Liver (tissue), 9 donors: Measurements from ENCODE around the gene RPS17. TPM values are rescaled to one million over a fixed set of nuclear protein-coding genes. Genes with fewer than 3 reads are reported as not detected.

Source experiments
- DNase-seq: peaks from one replicate; pipeline ENCODE4 v3.0.0-alpha.2; 2017; ENCODE audit warnings: low spot score
- H3K27ac ChIP-seq, 2 donors: one replicate each; pipeline ENCODE4 v1.7.0; 2013; ENCODE audit warnings: inconsistent platforms in 2 of 2, low read length in 2 of 2, control low read depth in 1 of 2, low read depth in 1 of 2, mild to moderate bottlenecking in 1 of 2
- H3K27me3 ChIP-seq, 4 donors: one replicate each; pipeline versions ENCODE4 v1.6.1 to v1.7.0; 2013; ENCODE audit warnings: low read length in 3 of 4, inconsistent platforms in 1 of 4, mild to moderate bottlenecking in 1 of 4, moderate library complexity in 1 of 4; ENCODE audit not compliant: control insufficient read depth in 4 of 4, insufficient read depth in 4 of 4
- H3K36me3 ChIP-seq, 4 donors: one replicate each; pipeline versions ENCODE4 v1.6.1 to v1.7.0; 2013; ENCODE audit warnings: low read length in 3 of 4, mild to moderate bottlenecking in 3 of 4, low read depth in 1 of 4, moderate library complexity in 1 of 4; ENCODE audit not compliant: control insufficient read depth in 4 of 4, insufficient read depth in 3 of 4
- H3K4me1 ChIP-seq, 4 donors: one replicate each; pipeline versions ENCODE4 v1.6.1 to v1.7.0; 2013; ENCODE audit warnings: low read length in 3 of 4, mild to moderate bottlenecking in 3 of 4, moderate library complexity in 1 of 4; ENCODE audit not compliant: control insufficient read depth in 4 of 4, insufficient read depth in 4 of 4
- H3K4me3 ChIP-seq, 3 donors: one replicate each; pipeline versions ENCODE4 v1.6.1 to v1.7.0; 2013; ENCODE audit warnings: low read length in 3 of 3, control low read depth in 1 of 3, low read depth in 1 of 3, mild to moderate bottlenecking in 1 of 3
- H3K9ac ChIP-seq, 2 donors: one replicate each; pipeline ENCODE4 v1.7.0; 2013; ENCODE audit warnings: low read length in 2 of 2, mild to moderate bottlenecking in 2 of 2, moderate library complexity in 2 of 2, control low read depth in 1 of 2, low read depth in 1 of 2
- H3K9me3 ChIP-seq, 4 donors: one replicate each; pipeline versions ENCODE4 v1.6.1 to v1.7.0; 2013; ENCODE audit warnings: low read length in 3 of 4; ENCODE audit not compliant: control insufficient read depth in 4 of 4
- EGR1 ChIP-seq, 2 donors: IDR thresholded peaks; 2 replicates each; pipeline ENCODE4 v1.6.1; 2016 to 2018; ENCODE audit warnings: antibody characterized with exemption in 2 of 2, low read depth in 2 of 2
- FOXA2 ChIP-seq: IDR thresholded peaks from 2 replicates; pipeline ENCODE4 v1.6.1; 2016; ENCODE audit warnings: antibody characterized with exemption
- GABPA ChIP-seq, 2 donors: IDR thresholded peaks in 1 of 2; conservative IDR thresholded peaks in 1 of 2; 2 replicates each; pipeline ENCODE4 v1.6.1; 2016; ENCODE audit warnings: antibody characterized with exemption in 2 of 2, mild to moderate bottlenecking in 1 of 2, moderate library complexity in 1 of 2
- HNF4A ChIP-seq, 2 donors: conservative IDR thresholded peaks; 2 replicates each; pipeline ENCODE4 v1.6.1; 2016; ENCODE audit warnings: antibody characterized with exemption in 2 of 2, mild to moderate bottlenecking in 2 of 2
- NR2F2 ChIP-seq: IDR thresholded peaks from 2 replicates; pipeline ENCODE4 v1.6.1; 2016; ENCODE audit warnings: antibody characterized with exemption
- RAD21 ChIP-seq, 2 donors: IDR thresholded peaks; 2 replicates each; pipeline ENCODE4 v1.6.1; 2016; ENCODE audit warnings: antibody characterized with exemption in 2 of 2, mild to moderate bottlenecking in 2 of 2
- RXRA ChIP-seq, 2 donors: IDR thresholded peaks; 2 replicates each; pipeline ENCODE4 v1.6.1; 2017 to 2018; ENCODE audit warnings: antibody characterized with exemption in 2 of 2, mild to moderate bottlenecking in 1 of 2
- SP1 ChIP-seq: IDR thresholded peaks from 2 replicates; pipeline ENCODE4 v1.6.1; 2018; ENCODE audit warnings: antibody characterized with exemption, mild to moderate bottlenecking
- TAF1 ChIP-seq: conservative IDR thresholded peaks from 2 replicates; pipeline ENCODE4 v1.6.1; 2016; ENCODE audit warnings: antibody characterized with exemption, mild to moderate bottlenecking
- YY1 ChIP-seq: IDR thresholded peaks from 2 replicates; pipeline ENCODE4 v1.6.1; 2016; ENCODE audit warnings: antibody characterized with exemption, mild to moderate bottlenecking
- WGBS: extraction: QIAGEN DNeasy Blood & Tissue Kit; methylation state at CpG from one replicate; pipeline ENCODE4 v1.1.7; 2013; 5-methylcytosine and 5-hydroxymethylcytosine counted together
- polyA plus RNA-seq, 2 donors: library from polyadenylated mRNA; stranded (reverse) in 1 of 2; unstranded in 1 of 2; fragments of 200-250 nt in 1 of 2; fragments of >200 nt in 1 of 2; fragmentation: Nextera tagmentation in 1 of 2; extraction: Ambion mirVana in 1 of 2; gene quantifications; one replicate each; pipeline versions ENCODE4 v1.2.1 to v1.2.3, GENCODE V29; 2013 to 2015
- total RNA-seq, 2 donors: library from RNA; depleted of rRNA; stranded (reverse); fragments of >200 nt; gene quantifications; one replicate each; pipeline ENCODE4 v1.2.3, GENCODE V29; 2014
- TF ChIP-seq, protein P1 (sequence below): IDR thresholded peaks from 2 replicates; pipeline ENCODE4 v1.6.1; 2016; ENCODE audit warnings: antibody characterized with exemption
- TF ChIP-seq, protein P2 (sequence below): fragments of 150-350 bp; IDR thresholded peaks from 2 replicates; pipeline ENCODE4 v1.5.1; 2017; ENCODE audit warnings: improper control_type of control experiment, low read depth, low read length; ENCODE audit not compliant: missing input control
- donor health status: healthy.
- donor health status: healthy.
- donor health status: healthy.
- donor health status: healthy.
- donor health status: healthy.

RPS17 gene
- total and polyA plus RNA-seq, 4 donors: 283 to 1,607 (median 689) TPM

DNA sequence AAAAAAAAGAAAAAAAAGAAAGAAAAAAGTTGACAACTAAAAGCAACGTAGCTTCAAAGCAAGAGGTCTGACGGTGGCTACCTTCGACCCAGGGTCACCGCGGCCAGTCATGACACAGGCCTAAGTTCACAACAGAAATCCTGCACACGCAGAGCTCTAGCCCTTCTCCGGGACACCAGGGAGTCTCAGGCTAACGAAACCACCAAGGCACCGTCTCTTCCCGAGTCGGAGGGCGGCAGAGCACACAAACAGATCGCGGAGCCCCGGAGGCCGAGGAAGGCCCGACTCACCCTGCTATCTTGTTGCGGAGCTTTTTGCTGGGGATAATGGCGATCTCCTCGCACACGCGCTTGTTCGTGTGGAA lies 584 bp downstream of the RPS17 start:
- DNase-seq: peak; percentile 48
- WGBS: under 1% methylated on average over 23 of the region's 23 CpGs
- peaks cover 11 to 36% (median 29%) of the 10 kb centered on the region in 4 donors for H3K36me3 ChIP-seq
- TF ChIP-seq RXRA (IDR thresholded peaks at IDR 0.05) (peak in 1 of 2 donors; percentile 14), HNF4A (conservative IDR thresholded peaks at IDR 0.05) (peak; percentile 63 to 73), RAD21 (IDR thresholded peaks at IDR 0.05) (no peak)
- no peaks in the 10 kb centered on the region for H3K27me3 ChIP-seq
- H3K4me1 ChIP-seq: peaks cover 3 to 24% (median 9%) of the 10 kb centered on the region in 4 donors
- H3K4me3 ChIP-seq: peak overlapping the region; percentile 67 to 100 (median 93)
- H3K9me3 ChIP-seq: no peaks in the 10 kb centered on the region
- H3K9ac ChIP-seq: peak overlapping the region; percentile 75 to 82
- peak overlapping the region; percentile 74 to 90 for H3K27ac ChIP-seq

DNA sequence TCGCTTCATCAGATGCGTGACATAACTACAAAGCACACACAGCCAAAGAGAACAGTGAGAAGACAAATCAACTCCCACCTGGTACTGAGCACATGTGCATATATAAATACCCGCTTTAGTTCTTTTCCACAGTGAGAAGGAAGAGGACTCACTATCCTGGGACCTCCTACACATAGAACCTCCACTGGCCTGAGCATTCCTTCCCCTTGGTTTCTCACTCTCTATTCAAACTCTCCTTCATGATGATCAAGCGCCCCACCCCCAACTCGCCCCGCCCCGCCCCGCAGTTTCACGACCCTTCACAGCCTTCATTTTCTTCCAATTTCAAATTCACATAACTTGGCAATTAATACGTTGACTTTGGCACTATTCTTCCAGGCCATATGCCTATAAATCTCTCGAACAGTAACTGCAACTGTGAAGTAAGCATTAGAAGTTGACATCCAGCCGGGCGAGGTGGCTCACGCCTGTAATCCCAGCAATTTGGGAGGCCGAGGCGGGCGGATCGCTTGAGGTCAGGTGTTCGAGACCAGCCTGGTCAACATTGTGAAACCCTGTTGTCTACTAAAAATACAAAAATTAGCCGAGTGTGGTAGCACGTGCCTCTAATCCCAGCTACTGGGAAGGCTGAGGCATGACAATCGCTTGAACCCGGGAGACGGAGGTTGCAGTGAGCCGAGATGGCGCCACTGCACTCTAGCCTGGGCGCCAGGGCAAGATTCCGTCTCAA lies 1.1 kb downstream of the RPS17 start:
- Histone ChIP-seq H3K36me3 (peaks cover 12 to 38% (median 29%) of the 10 kb centered on the region in 4 donors), H3K27ac (peak overlapping the region; percentile 74 to 90), H3K4me1 (peaks cover 3 to 24% (median 9%) of the 10 kb centered on the region in 4 donors), H3K9ac (peak overlapping the region; percentile 75 to 82), H3K27me3 (no peaks in the 10 kb centered on the region), H3K9me3 (no peaks in the 10 kb centered on the region), H3K4me3 (peak overlapping the region; percentile 67 to 100 (median 93))
- WGBS: 23% methylated on average over 28 of the region's 28 CpGs
- TF ChIP-seq, protein P1, sequence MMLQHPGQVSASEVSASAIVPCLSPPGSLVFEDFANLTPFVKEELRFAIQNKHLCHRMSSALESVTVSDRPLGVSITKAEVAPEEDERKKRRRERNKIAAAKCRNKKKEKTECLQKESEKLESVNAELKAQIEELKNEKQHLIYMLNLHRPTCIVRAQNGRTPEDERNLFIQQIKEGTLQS: no peak
- DNase-seq: no peak

DNA sequence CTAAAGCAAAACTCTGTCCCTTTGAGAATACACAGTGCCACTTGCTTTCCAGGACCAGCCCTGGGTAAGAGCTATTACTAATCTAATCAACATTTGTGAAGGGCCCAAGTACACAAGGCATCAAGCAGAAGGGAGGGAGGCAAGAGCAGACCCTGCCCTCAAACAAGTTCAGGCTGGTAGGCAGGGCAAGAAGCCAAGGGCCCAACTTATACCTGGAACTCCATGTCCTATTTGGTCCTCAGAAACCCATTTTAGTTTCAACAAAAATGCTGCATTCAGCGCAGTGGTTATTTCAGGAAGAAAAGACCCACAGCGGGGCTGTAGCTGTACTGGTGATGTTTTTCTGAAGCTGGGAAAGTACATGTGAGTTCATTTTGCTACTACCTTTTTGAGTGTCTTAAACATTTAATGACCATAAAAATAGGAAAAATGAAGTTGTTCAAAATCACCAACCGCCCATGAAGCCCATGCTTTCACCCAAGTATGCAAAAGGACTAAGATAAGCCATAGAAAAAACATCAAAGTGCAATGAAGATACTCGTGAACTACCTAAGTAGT lies 2.8 kb downstream of the RPS17 start:
- 85% methylated on average over 4 of the region's 4 CpGs for WGBS
- DNase-seq: no peak
- H3K4me3 ChIP-seq: no peak overlapping the region
- H3K27me3 ChIP-seq: no peaks in the 10 kb centered on the region
- no peak overlapping the region for H3K27ac ChIP-seq
- peaks cover 15 to 41% (median 29%) of the 10 kb centered on the region in 4 donors for H3K36me3 ChIP-seq
- H3K4me1 ChIP-seq: peaks cover 3 to 24% (median 9%) of the 10 kb centered on the region in 4 donors
- H3K9ac ChIP-seq: no peak overlapping the region
- no peaks in the 10 kb centered on the region for H3K9me3 ChIP-seq
- TF ChIP-seq EGR1 (IDR thresholded peaks at IDR 0.05; ENCODE audit: low read depth in 2 of 2): no peak
- no peak for TF ChIP-seq NR2F2
- no peak for TF ChIP-seq TAF1
- TF ChIP-seq RXRA (IDR thresholded peaks at IDR 0.05): no peak
- TF ChIP-seq FOXA2: no peak
- no peak for TF ChIP-seq GABPA (IDR thresholded peaks at IDR 0.05 in 1 of 2, conservative IDR thresholded peaks at IDR 0.05 in 1 of 2)
- no peak for TF ChIP-seq SP1
- no peak for TF ChIP-seq YY1
- TF ChIP-seq, protein P2, sequence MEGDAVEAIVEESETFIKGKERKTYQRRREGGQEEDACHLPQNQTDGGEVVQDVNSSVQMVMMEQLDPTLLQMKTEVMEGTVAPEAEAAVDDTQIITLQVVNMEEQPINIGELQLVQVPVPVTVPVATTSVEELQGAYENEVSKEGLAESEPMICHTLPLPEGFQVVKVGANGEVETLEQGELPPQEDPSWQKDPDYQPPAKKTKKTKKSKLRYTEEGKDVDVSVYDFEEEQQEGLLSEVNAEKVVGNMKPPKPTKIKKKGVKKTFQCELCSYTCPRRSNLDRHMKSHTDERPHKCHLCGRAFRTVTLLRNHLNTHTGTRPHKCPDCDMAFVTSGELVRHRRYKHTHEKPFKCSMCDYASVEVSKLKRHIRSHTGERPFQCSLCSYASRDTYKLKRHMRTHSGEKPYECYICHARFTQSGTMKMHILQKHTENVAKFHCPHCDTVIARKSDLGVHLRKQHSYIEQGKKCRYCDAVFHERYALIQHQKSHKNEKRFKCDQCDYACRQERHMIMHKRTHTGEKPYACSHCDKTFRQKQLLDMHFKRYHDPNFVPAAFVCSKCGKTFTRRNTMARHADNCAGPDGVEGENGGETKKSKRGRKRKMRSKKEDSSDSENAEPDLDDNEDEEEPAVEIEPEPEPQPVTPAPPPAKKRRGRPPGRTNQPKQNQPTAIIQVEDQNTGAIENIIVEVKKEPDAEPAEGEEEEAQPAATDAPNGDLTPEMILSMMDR: no peak
- TF ChIP-seq, protein P1: no peak
